Keratinocyte (primary cell): ENCODE results near the gene METTL8. TPM values are rescaled to one million over a fixed set of nuclear protein-coding genes. Genes with fewer than 3 reads are reported as not detected.

Experiments used
- DNase-seq: peaks from one replicate; pipeline ENCODE4 v3.0.0-alpha.2; 2011; ENCODE audit warnings: low read depth, missing footprints, low spot score
- FAIRE-seq: peaks from 2 replicates; lab custom pipeline; 2011; peaks lifted over from hg19 to GRCh38; lab: Jason Lieb, UNC
- H2AFZ ChIP-seq: 2 replicates; pipeline ENCODE4 v1.6.0; 2012; ENCODE audit warnings: low read length, control low read depth, inconsistent platforms; ENCODE audit not compliant: control insufficient read depth
- H3K27ac ChIP-seq: 2 replicates; pipeline ENCODE4 v1.5.1; 2011; ENCODE audit warnings: low read length; ENCODE audit not compliant: control insufficient read depth, insufficient read depth
- H3K27me3 ChIP-seq: 3 replicates; pipeline ENCODE4 v1.6.0; 2011; ENCODE audit warnings: low read length; ENCODE audit not compliant: control insufficient read depth, insufficient read depth; ENCODE audit errors: extremely low read depth
- H3K36me3 ChIP-seq, 2 experiments: 2 replicates in 1 of 2; 3 replicates in 1 of 2; pipeline ENCODE4 v1.5.1; 2011; ENCODE audit warnings: low read length in 2 of 2, mild to moderate bottlenecking in 1 of 2; ENCODE audit not compliant: control insufficient read depth in 2 of 2, insufficient read depth in 2 of 2; ENCODE audit errors: extremely low read depth in 1 of 2
- H3K4me1 ChIP-seq: 3 replicates; pipeline ENCODE4 v1.5.1; 2011; ENCODE audit warnings: low read length; ENCODE audit not compliant: control insufficient read depth, insufficient read depth; ENCODE audit errors: extremely low read depth
- H3K4me2 ChIP-seq: 3 replicates; pipeline ENCODE4 v1.6.0; 2011; ENCODE audit warnings: low read depth, low read length; ENCODE audit not compliant: control insufficient read depth, insufficient read depth; ENCODE audit errors: extremely low read depth
- H3K4me3 ChIP-seq, 3 experiments: fragments of 200-600 bp in 1 of 3; sonication (generic) in 1 of 3; 2 replicates in 2 of 3; 3 replicates in 1 of 3; pipeline ENCODE4 v1.5.1; 2011 to 2016; ENCODE audit warnings: low read length in 3 of 3, mild to moderate bottlenecking in 3 of 3, control low read depth in 2 of 3, inconsistent platforms in 1 of 3, low read depth in 1 of 3, mixed read lengths in 1 of 3, mixed run types in 1 of 3, moderate library complexity in 1 of 3; ENCODE audit not compliant: control insufficient read depth in 2 of 3, insufficient read depth in 2 of 3; ENCODE audit errors: extremely low read depth in 1 of 3
- H3K79me2 ChIP-seq: 2 replicates; pipeline ENCODE4 v1.6.0; 2012; ENCODE audit warnings: low read length; ENCODE audit not compliant: control insufficient read depth, insufficient read depth
- H3K9ac ChIP-seq: 3 replicates; pipeline ENCODE4 v1.6.0; 2011; ENCODE audit warnings: low read length; ENCODE audit not compliant: control insufficient read depth, insufficient read depth; ENCODE audit errors: extremely low read depth
- H3K9me1 ChIP-seq: 3 replicates; pipeline ENCODE4 v1.6.0; 2011; ENCODE audit warnings: low read length; ENCODE audit not compliant: control insufficient read depth, insufficient read depth; ENCODE audit errors: extremely low read depth
- H3K9me3 ChIP-seq: 2 replicates; pipeline ENCODE4 v1.5.1; 2012; ENCODE audit warnings: low read depth, low read length; ENCODE audit not compliant: control insufficient read depth
- H4K20me1 ChIP-seq: 3 replicates; pipeline ENCODE4 v1.6.0; 2011; ENCODE audit warnings: low read length; ENCODE audit not compliant: control insufficient read depth, insufficient read depth; ENCODE audit errors: extremely low read depth
- EZH2 ChIP-seq: IDR thresholded peaks from one replicate; pipeline ENCODE4 v1.6.1; 2012; ENCODE audit warnings: inconsistent platforms, mild to moderate bottlenecking, low read length, moderate library complexity
- dilution Hi-C: fragments of 300-500 bp; cut with MboI; formaldehyde crosslinking; loops from one replicate; pipeline ENCODE4 v1.7.0; 2020; ENCODE audit warnings: low sequenced_read_pairs; ENCODE audit not compliant: extremely low pct_ligation_motif_present
- polyA plus RNA-seq, 5 experiments: library from polyadenylated mRNA; depleted of rRNA in 3 of 5; stranded (reverse) in 3 of 5; stranded (forward) in 1 of 5; unstranded in 1 of 5; fragments of >200 nt; gene quantifications; 1 replicate in 1 of 5; 2 replicates in 3 of 5; 3 replicates in 1 of 5; pipeline versions ENCODE4 v1.2.1 to v1.2.3, GENCODE V29; 2011 to 2012; ENCODE audit warnings: missing spikeins in 2 of 5, low read depth in 1 of 5, low replicate concordance in 1 of 5
- TF ChIP-seq, protein P1 (sequence below), 3 experiments: IDR thresholded peaks in 1 of 3; conservative IDR thresholded peaks in 1 of 3; optimal IDR thresholded peaks in 1 of 3; 2 replicates in 2 of 3; 3 replicates in 1 of 3; pipeline versions ENCODE3 to v1.5.1; 2011; ENCODE audit warnings: low read length in 3 of 3, mild to moderate bottlenecking in 3 of 3, moderate library complexity in 2 of 3, control low read depth in 1 of 3, inconsistent platforms in 1 of 3; ENCODE audit not compliant: insufficient read depth in 2 of 3; ENCODE audit errors: extremely low read depth in 1 of 3

METTL8 gene
- polyA plus RNA-seq, 1 donor (not counting 4 experiments of a cell fraction or from before 2014, with no cell fraction given): 81.2 TPM

DNA sequence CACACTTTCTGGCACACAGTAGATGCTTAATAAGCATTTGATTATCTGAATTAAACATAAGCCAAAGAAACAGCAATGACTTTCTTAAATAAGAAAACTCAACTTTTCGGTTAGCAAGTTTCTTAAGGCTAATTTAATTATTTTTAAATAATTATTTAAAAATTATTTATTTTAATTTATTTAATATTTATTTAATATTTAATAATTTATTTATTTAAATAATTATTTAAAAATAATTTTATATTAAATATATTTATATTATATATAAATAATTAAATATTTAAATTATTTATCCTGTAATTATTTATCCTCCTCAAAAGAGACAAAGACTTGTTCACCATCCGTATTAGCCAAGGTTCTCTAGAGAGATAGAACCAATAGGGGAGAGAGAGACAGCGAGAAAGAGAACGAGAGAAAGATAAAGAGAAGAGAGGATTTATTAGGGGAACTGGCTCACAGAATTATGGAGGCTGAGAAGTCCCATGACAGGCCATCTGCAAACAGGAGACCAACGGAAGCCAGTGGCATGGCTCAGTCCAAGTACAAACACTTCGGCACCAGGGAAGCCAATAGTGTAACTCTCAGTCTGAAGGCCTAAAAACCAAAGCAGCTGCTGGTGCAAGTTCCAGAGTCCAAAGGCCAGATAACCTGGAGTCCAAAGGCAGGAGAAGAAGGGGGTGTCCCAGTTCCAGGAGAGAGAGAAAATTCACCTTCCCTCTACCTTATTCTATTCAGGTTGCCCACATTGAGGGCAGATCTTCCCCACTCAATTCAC lies 125.3 kb downstream of the METTL8 start:
- no peak overlapping the region for H3K4me2 ChIP-seq
- H3K9ac ChIP-seq: no peak overlapping the region
- H3K9me1 ChIP-seq: no peaks in the 10 kb centered on the region
- no peaks in the 10 kb centered on the region for H3K4me1 ChIP-seq
- no peak overlapping the region for H3K27ac ChIP-seq
- H3K4me3 ChIP-seq: no peak overlapping the region
- H2AFZ ChIP-seq: no peak overlapping the region
- H3K27me3 ChIP-seq: no peaks in the 10 kb centered on the region
- H4K20me1 ChIP-seq: no peaks in the 10 kb centered on the region
- DNase-seq: no peak
- dilution Hi-C loops: no loop called here
- no peaks in the 10 kb centered on the region for H3K79me2 ChIP-seq
- H3K36me3 ChIP-seq: no peaks in the 10 kb centered on the region
- H3K9me3 ChIP-seq: peaks cover 3% of the 10 kb centered on the region
- FAIRE-seq: no peak
- no peak for TF ChIP-seq EZH2
- TF ChIP-seq, protein P1, sequence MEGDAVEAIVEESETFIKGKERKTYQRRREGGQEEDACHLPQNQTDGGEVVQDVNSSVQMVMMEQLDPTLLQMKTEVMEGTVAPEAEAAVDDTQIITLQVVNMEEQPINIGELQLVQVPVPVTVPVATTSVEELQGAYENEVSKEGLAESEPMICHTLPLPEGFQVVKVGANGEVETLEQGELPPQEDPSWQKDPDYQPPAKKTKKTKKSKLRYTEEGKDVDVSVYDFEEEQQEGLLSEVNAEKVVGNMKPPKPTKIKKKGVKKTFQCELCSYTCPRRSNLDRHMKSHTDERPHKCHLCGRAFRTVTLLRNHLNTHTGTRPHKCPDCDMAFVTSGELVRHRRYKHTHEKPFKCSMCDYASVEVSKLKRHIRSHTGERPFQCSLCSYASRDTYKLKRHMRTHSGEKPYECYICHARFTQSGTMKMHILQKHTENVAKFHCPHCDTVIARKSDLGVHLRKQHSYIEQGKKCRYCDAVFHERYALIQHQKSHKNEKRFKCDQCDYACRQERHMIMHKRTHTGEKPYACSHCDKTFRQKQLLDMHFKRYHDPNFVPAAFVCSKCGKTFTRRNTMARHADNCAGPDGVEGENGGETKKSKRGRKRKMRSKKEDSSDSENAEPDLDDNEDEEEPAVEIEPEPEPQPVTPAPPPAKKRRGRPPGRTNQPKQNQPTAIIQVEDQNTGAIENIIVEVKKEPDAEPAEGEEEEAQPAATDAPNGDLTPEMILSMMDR (optimal IDR thresholded peaks at IDR 0.05 in 1 of 3, IDR thresholded peaks at IDR 0.05 in 1 of 3, conservative IDR thresholded peaks at IDR 0.05 in 1 of 3; ENCODE audit: extremely low read depth in 1 of 3, insufficient read depth in 2 of 3, low read length in 3 of 3): no peak

DNA sequence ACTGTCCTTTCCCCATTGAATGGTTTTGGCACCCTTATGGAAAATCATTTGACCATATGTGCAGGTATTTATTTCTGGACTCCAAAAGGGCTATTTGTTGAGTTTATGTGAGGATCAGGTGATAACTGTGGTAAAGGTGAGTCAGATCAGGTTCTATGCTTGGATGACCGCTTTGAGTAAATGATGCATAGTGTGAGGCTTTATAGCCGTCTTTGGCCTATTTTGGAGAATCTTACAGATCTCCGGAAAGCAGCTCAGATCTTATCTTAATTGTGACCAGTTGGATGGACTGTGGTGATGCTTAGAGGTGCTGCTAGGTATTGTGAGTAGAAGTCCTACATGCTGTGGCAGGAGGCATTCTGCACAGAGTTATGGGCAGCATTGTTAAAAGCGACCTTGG lies 126.2 kb downstream of the METTL8 start:
- Histone ChIP-seq H3K4me2 (no peak overlapping the region), H3K9me3 (peaks cover 3% of the 10 kb centered on the region), H3K27me3 (no peaks in the 10 kb centered on the region), H3K9me1 (no peaks in the 10 kb centered on the region), H3K4me3 (no peak overlapping the region), H3K4me1 (no peaks in the 10 kb centered on the region), H3K27ac (no peak overlapping the region), H4K20me1 (no peaks in the 10 kb centered on the region), H3K79me2 (no peaks in the 10 kb centered on the region), H3K9ac (no peak overlapping the region), H3K36me3 (no peaks in the 10 kb centered on the region), H2AFZ (no peak overlapping the region)
- dilution Hi-C loops: no loop called here
- no peak for DNase-seq
- TF ChIP-seq, protein P1 (optimal IDR thresholded peaks at IDR 0.05 in 1 of 3, IDR thresholded peaks at IDR 0.05 in 1 of 3, conservative IDR thresholded peaks at IDR 0.05 in 1 of 3; ENCODE audit: extremely low read depth in 1 of 3, insufficient read depth in 2 of 3, low read length in 3 of 3): no peak
- TF ChIP-seq EZH2: no peak
- no peak for FAIRE-seq
